SK-N-SH treated with all-trans-retinoic acid at 6 μM for 48 hours (cell line): ENCODE results near the gene LIN52.

Source experiments
- ATAC-seq: fragments of 200-7000 bp; cut with Tn5 transposase; 3 replicates; pipeline ENCODE4 v1.9.1; 2020; ENCODE audit warnings: mild to moderate bottlenecking, moderate library complexity
- ARNTL ChIP-seq: fragments of 450-650 bp; formaldehyde crosslinking; IDR thresholded peaks from 2 replicates; pipeline ENCODE4 v1.5.0; 2020; ENCODE audit warnings: low read depth, mild to moderate bottlenecking, moderate library complexity, borderline replicate concordance
- CREB5 ChIP-seq: fragments of 250-450 bp; sonication (Bioruptor Pico); IDR thresholded peaks from 2 replicates; pipeline ENCODE4 v1.5.1; 2020; ENCODE audit warnings: low read depth, mild to moderate bottlenecking, moderate library complexity
- ESRRG ChIP-seq: fragments of 250-450 bp; sonication (Bioruptor Pico); IDR thresholded peaks from 2 replicates; pipeline ENCODE4 v1.6.1; 2021; ENCODE audit warnings: mild to moderate bottlenecking
- GLIS3 ChIP-seq: fragments of 250-450 bp; sonication (Bioruptor Pico); IDR thresholded peaks from 2 replicates; pipeline ENCODE4 v1.5.0; 2020; ENCODE audit warnings: mild to moderate bottlenecking, moderate library complexity
- ISL1 ChIP-seq: fragments of 250-450 bp; sonication (Bioruptor Pico); IDR thresholded peaks from 2 replicates; pipeline ENCODE4 v2.1.2; 2022; ENCODE audit warnings: mild to moderate bottlenecking, moderate library complexity
- OSR1 ChIP-seq: fragments of 250-450 bp; sonication (Bioruptor Pico); IDR thresholded peaks from 2 replicates; pipeline ENCODE4 v1.8.0; 2022; ENCODE audit warnings: moderate library complexity, mild to moderate bottlenecking, inconsistent platforms
- POU6F1 ChIP-seq: fragments of 250-450 bp; sonication (Bioruptor Pico); IDR thresholded peaks from 2 replicates; pipeline ENCODE4 v1.8.0; 2021; ENCODE audit warnings: low read depth, mild to moderate bottlenecking, moderate library complexity, borderline replicate concordance
- PPARA ChIP-seq: fragments of 250-450 bp; sonication (Bioruptor Pico); IDR thresholded peaks from 2 replicates; pipeline ENCODE4 v1.5.0; 2020; ENCODE audit warnings: mild to moderate bottlenecking, borderline replicate concordance
- RARB ChIP-seq: fragments of 250-450 bp; sonication (Bioruptor Pico); IDR thresholded peaks from 2 replicates; pipeline ENCODE4 v1.8.0; 2021; ENCODE audit warnings: mild to moderate bottlenecking, moderate library complexity
- SNAI2 ChIP-seq: fragments of 250-450 bp; sonication (Bioruptor Pico); IDR thresholded peaks from 2 replicates; pipeline ENCODE4 v1.5.0; 2020; ENCODE audit warnings: mild to moderate bottlenecking, moderate library complexity
- TCF4 ChIP-seq: fragments of 250-450 bp; sonication (Bioruptor Pico); IDR thresholded peaks from 2 replicates; pipeline ENCODE4 v1.8.0; 2021; ENCODE audit warnings: mild to moderate bottlenecking, moderate library complexity, borderline replicate concordance
- TOX ChIP-seq: fragments of 250-450 bp; sonication (Bioruptor Pico); IDR thresholded peaks from 2 replicates; pipeline ENCODE4 v1.8.0; 2021; ENCODE audit warnings: mild to moderate bottlenecking, moderate library complexity, borderline replicate concordance
- TSHZ2 ChIP-seq: fragments of 250-450 bp; sonication (Bioruptor Pico); IDR thresholded peaks from 2 replicates; pipeline ENCODE4 v1.5.0; 2020; ENCODE audit warnings: mild to moderate bottlenecking, moderate library complexity
- ZC3H10 ChIP-seq: fragments of 250-450 bp; sonication (Bioruptor Pico); IDR thresholded peaks from 2 replicates; pipeline ENCODE4 v1.5.1; 2021; ENCODE audit warnings: mild to moderate bottlenecking, moderate library complexity
- ZFP30 ChIP-seq: fragments of 450-650 bp; formaldehyde crosslinking; IDR thresholded peaks from 2 replicates; pipeline ENCODE4 v1.5.0; 2022; ENCODE audit warnings: mild to moderate bottlenecking, moderate library complexity
- ZNF565 ChIP-seq: fragments of 450-650 bp; formaldehyde crosslinking; conservative IDR thresholded peaks from 2 replicates; pipeline ENCODE4 v1.5.0; 2020; ENCODE audit warnings: low read depth, mild to moderate bottlenecking, moderate library complexity
- ZNF8 ChIP-seq: fragments of 450-650 bp; formaldehyde crosslinking; IDR thresholded peaks from 2 replicates; pipeline ENCODE4 v1.5.0; 2020; ENCODE audit warnings: mild to moderate bottlenecking, moderate library complexity
- TF ChIP-seq, protein P1 (sequence below): fragments of 250-450 bp; sonication (Bioruptor Pico); IDR thresholded peaks from 2 replicates; pipeline ENCODE4 v1.8.0; 2020; ENCODE audit warnings: mild to moderate bottlenecking, moderate library complexity, borderline replicate concordance
- TF ChIP-seq, protein P2 (sequence below): fragments of 250-450 bp; sonication (Bioruptor Pico); IDR thresholded peaks from 2 replicates; pipeline ENCODE4 v1.5.1; 2021; ENCODE audit warnings: mild to moderate bottlenecking, moderate library complexity

Gene LIN52

DNA sequence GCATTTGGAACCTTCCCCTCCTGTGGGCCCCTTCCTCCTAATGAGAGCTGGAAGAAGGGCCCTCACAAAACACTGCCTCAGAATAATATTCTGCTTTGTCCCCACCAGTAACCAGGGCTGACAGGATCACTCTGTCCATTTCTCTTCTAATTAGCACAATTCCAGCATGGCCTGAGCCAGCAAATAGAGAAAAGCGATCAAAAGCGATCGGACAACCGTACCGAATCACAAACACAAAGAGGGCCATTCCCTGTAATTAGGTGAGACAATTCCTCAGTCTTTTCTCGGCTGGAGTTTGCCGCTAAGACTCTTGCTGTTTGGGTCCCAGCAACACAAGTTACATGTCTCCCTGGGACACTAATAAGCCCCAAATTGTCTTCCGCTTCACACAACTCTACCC, 118.9 kb downstream of the LIN52 start:
- TF ChIP-seq ZNF565 (no peak), SNAI2 (no peak), ZNF8 (CRISPR knock-in tag) (no peak), OSR1 (CRISPR knock-in tag) (no peak), GLIS3 (CRISPR knock-in tag) (no peak), ESRRG (CRISPR knock-in tag) (no peak), CREB5 (CRISPR knock-in tag) (no peak), TOX (CRISPR knock-in tag) (no peak), ISL1 (CRISPR knock-in tag) (no peak), ARNTL (CRISPR knock-in tag) (no peak), PPARA (CRISPR knock-in tag) (no peak), TCF4 (CRISPR knock-in tag) (no peak), RARB (CRISPR knock-in tag) (no peak)
- TF ChIP-seq, protein P1, sequence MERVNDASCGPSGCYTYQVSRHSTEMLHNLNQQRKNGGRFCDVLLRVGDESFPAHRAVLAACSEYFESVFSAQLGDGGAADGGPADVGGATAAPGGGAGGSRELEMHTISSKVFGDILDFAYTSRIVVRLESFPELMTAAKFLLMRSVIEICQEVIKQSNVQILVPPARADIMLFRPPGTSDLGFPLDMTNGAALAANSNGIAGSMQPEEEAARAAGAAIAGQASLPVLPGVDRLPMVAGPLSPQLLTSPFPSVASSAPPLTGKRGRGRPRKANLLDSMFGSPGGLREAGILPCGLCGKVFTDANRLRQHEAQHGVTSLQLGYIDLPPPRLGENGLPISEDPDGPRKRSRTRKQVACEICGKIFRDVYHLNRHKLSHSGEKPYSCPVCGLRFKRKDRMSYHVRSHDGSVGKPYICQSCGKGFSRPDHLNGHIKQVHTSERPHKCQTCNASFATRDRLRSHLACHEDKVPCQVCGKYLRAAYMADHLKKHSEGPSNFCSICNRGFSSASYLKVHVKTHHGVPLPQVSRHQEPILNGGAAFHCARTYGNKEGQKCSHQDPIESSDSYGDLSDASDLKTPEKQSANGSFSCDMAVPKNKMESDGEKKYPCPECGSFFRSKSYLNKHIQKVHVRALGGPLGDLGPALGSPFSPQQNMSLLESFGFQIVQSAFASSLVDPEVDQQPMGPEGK (CRISPR knock-in tag) = no peak
- TF ChIP-seq, protein P2, sequence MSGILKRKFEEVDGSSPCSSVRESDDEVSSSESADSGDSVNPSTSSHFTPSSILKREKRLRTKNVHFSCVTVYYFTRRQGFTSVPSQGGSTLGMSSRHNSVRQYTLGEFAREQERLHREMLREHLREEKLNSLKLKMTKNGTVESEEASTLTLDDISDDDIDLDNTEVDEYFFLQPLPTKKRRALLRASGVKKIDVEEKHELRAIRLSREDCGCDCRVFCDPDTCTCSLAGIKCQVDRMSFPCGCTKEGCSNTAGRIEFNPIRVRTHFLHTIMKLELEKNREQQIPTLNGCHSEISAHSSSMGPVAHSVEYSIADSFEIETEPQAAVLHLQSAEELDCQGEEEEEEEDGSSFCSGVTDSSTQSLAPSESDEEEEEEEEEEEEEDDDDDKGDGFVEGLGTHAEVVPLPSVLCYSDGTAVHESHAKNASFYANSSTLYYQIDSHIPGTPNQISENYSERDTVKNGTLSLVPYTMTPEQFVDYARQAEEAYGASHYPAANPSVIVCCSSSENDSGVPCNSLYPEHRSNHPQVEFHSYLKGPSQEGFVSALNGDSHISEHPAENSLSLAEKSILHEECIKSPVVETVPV (CRISPR knock-in tag) = no peak
- TF ChIP-seq, all 23 proteins: peak for 0
- no peak for ATAC-seq

GRCh38 chr14:74204491-74204890, 119.7 kb downstream of the LIN52 start:
- ATAC-seq = no peak
- TF ChIP-seq TSHZ2 (CRISPR knock-in tag) (no peak), TCF4 (CRISPR knock-in tag) (no peak), ZFP30 (CRISPR knock-in tag) (no peak), ZC3H10 (CRISPR knock-in tag) (no peak), GLIS3 (CRISPR knock-in tag) (no peak), TOX (CRISPR knock-in tag) (no peak), ARNTL (CRISPR knock-in tag) (no peak), RARB (CRISPR knock-in tag) (no peak), ZNF8 (CRISPR knock-in tag) (no peak), POU6F1 (CRISPR knock-in tag) (no peak), OSR1 (CRISPR knock-in tag) (no peak), ZNF565 (no peak)
- TF ChIP-seq, protein P2 (CRISPR knock-in tag) = no peak
- TF ChIP-seq, protein P1 (CRISPR knock-in tag) = no peak
